Pancreas (tissue), 10 donors: ENCODE results near the gene AFF1. TPM values are rescaled to one million over a fixed set of nuclear protein-coding genes. Genes with fewer than 3 reads are reported as not detected.

Source experiments
- ATAC-seq, 4 donors: fragments of 200-7000 bp; cut with Tn5 transposase; one replicate each; pipeline versions ENCODE4 v1.8.0 to v1.9.1; 2020; ENCODE audit warnings: mild to moderate bottlenecking in 4 of 4, moderate library complexity in 4 of 4
- DNase-seq, 6 donors: peaks; one replicate each; pipeline ENCODE4 v3.0.0-alpha.2; 2020
- FAIRE-seq: peaks from 2 replicates; lab custom pipeline; 2012; peaks lifted over from hg19 to GRCh38; lab: Jason Lieb, UNC
- H3K27ac ChIP-seq, 4 donors: fragments of 200-600 bp; sonication (generic); 1 replicate in 3 of 4; 2 replicates in 1 of 4; pipeline versions ENCODE4 v1.5.0 to v1.8.0; 2020
- H3K27me3 ChIP-seq, 4 donors: fragments of 200-600 bp; one replicate each; pipeline ENCODE4 v1.8.0; 2021
- H3K36me3 ChIP-seq, 3 donors: fragments of 200-600 bp; sonication (generic) in 1 of 3; one replicate each; pipeline versions ENCODE4 v1.5.0 to v1.8.0; 2020 to 2021
- H3K4me1 ChIP-seq, 3 donors: fragments of 200-600 bp; one replicate each; pipeline ENCODE4 v1.8.0; 2021
- H3K4me3 ChIP-seq, 4 donors: fragments of 200-600 bp; sonication (generic) in 2 of 4; one replicate each; pipeline versions ENCODE4 v1.5.0 to v1.8.0; 2020 to 2021
- H3K9me3 ChIP-seq, 4 donors: fragments of 200-600 bp; one replicate each; pipeline ENCODE4 v1.8.0; 2021
- CTCF ChIP-seq, 4 donors: fragments of 200-600 bp; sonication (generic) in 3 of 4; IDR thresholded peaks; one replicate each; pipeline versions ENCODE4 v1.5.0 to v1.8.0; 2021; ENCODE audit warnings: antibody characterized with exemption in 4 of 4
- WGBS, 2 donors: extraction: QIAGEN DNeasy Blood & Tissue Kit; methylation state at CpG; one replicate each; pipeline ENCODE4 v1.1.7; 2013; 5-methylcytosine and 5-hydroxymethylcytosine counted together
- intact Hi-C, 3 donors: fragments of 100-400 bp; cut with DNase I; formaldehyde crosslinking; loops; one replicate each; pipeline versions ENCODE4 v1.11.1 to v1.14.2; 2022
- polyA plus RNA-seq, 2 donors: library from polyadenylated mRNA; stranded (reverse); fragments of 200-250 nt; gene quantifications; one replicate each; pipeline ENCODE4 v1.2.3, GENCODE V29; 2013
- total RNA-seq, 6 donors: library from RNA; stranded (reverse); fragmentation: NEBNext Ultra II Directional in 4 of 6; extraction: Animal tissue kit (Norgen Biotek cat#: 25700) in 4 of 6; gene quantifications; one replicate each; pipeline versions ENCODE4 v1.2.1 to v1.2.4, GENCODE V29; 2021 to 2023
- donor health status: healthy with polysubstance abuse.
- donor health status: DM: no; HTN: no; CAD: no; lungs with moderate emphysema.
- donor health status: DM: no; HTN: no; CAD: no.
- donor health status: control.
- donor health status: control.
- donor health status: Bipolar disorder and iron deficiency.
- donor health status: DM: yes; HTN: yes; CAD: no.
- donor health status: DM: no; HTN: no; CAD: no.
- donor health status: DM: no; HTN: no; CAD: no.
- donor health status: DM: yes; HTN: yes; CAD: no.

Gene AFF1
- total and polyA plus RNA-seq, 8 donors, result 11.8 to 62.0 (median 40.4) TPM

GRCh38 chr4:86963697-86964096 is 28.9 kb downstream of the AFF1 start:
- H3K36me3 ChIP-seq, result no peaks in the 10 kb centered on the region
- no peaks in the 10 kb centered on the region for H3K27me3 ChIP-seq
- DNase-seq (no peak), ATAC-seq (peak in 1 of 4 donors; percentile 22), FAIRE-seq (no peak)
- 83 to 90% methylated on average over 2 of the region's 2 CpGs for WGBS, 2 donors
- H3K4me3 ChIP-seq, result no peak overlapping the region
- intact Hi-C loops, result no loop called here
- H3K4me1 ChIP-seq, result peaks cover 12 to 37% (median 29%) of the 10 kb centered on the region in 3 donors
- no peak for TF ChIP-seq CTCF (IDR thresholded peaks at IDR 0.05)
- H3K27ac ChIP-seq, result no peak overlapping the region
- H3K9me3 ChIP-seq, result no peaks in the 10 kb centered on the region

- TF ChIP-seq CTCF (IDR thresholded peaks at IDR 0.05), result no peak
- ATAC-seq, result no peak
- no peak for DNase-seq
- intact Hi-C loops, result no loop called here
- WGBS, 2 donors, result 55 to 68% methylated on average over 3 of the region's 3 CpGs
- Histone ChIP-seq H3K4me1 (peaks cover 7 to 27% (median 18%) of the 10 kb centered on the region in 3 donors), H3K4me3 (no peak overlapping the region), H3K9me3 (no peaks in the 10 kb centered on the region), H3K36me3 (no peaks in the 10 kb centered on the region), H3K27me3 (no peaks in the 10 kb centered on the region), H3K27ac (no peak overlapping the region)
- FAIRE-seq, result no peak
These were observed 30.5 kb downstream of the AFF1 start for GRCh38 chr4:86965019-86965976.

GRCh38 chr4:86967073-86967472 is 32.3 kb downstream of the AFF1 start:
- 90 to 91% methylated on average over 2 of the region's 2 CpGs for WGBS, 2 donors
- no peak for FAIRE-seq

GRCh38 chr4:86967798-86968197 is 33.0 kb downstream of the AFF1 start:
- H3K4me1 ChIP-seq, result peaks cover 22 to 32% (median 23%) of the 10 kb centered on the region in 3 donors
- intact Hi-C loops, result no loop called here
- ATAC-seq (peak in 1 of 4 donors; percentile 33), FAIRE-seq (no peak), DNase-seq (no peak)
- no peak for TF ChIP-seq CTCF (IDR thresholded peaks at IDR 0.05)
- no peaks in the 10 kb centered on the region for H3K9me3 ChIP-seq
- no peaks in the 10 kb centered on the region for H3K36me3 ChIP-seq
- WGBS, 2 donors, result 93 to 94% methylated on average over 2 of the region's 2 CpGs
- no peak overlapping the region for H3K4me3 ChIP-seq
- no peak overlapping the region for H3K27ac ChIP-seq
- no peaks in the 10 kb centered on the region for H3K27me3 ChIP-seq

More at GRCh38 chr4:86967073-86967472, 32.3 kb downstream of the AFF1 start:
- no peak for TF ChIP-seq CTCF (IDR thresholded peaks at IDR 0.05)
- H3K9me3 ChIP-seq, result no peaks in the 10 kb centered on the region
- H3K36me3 ChIP-seq, result no peaks in the 10 kb centered on the region
- H3K27me3 ChIP-seq, result no peaks in the 10 kb centered on the region
- no peak overlapping the region for H3K27ac ChIP-seq
- no peak for DNase-seq
- peaks cover 17 to 25% (median 18%) of the 10 kb centered on the region in 3 donors for H3K4me1 ChIP-seq
- no peak for ATAC-seq
- H3K4me3 ChIP-seq, result no peak overlapping the region
- intact Hi-C loops, result no loop called here

- DNase-seq (no peak), ATAC-seq (no peak), FAIRE-seq (no peak)
- intact Hi-C loops, result no loop called here
- H3K4me3 ChIP-seq, result no peak overlapping the region
- H3K4me1 ChIP-seq, result peaks cover 27 to 39% (median 31%) of the 10 kb centered on the region in 3 donors
- no peak for TF ChIP-seq CTCF (IDR thresholded peaks at IDR 0.05)
- no peaks in the 10 kb centered on the region for H3K9me3 ChIP-seq
- H3K27me3 ChIP-seq, result no peaks in the 10 kb centered on the region
- H3K27ac ChIP-seq, result no peak overlapping the region
- 80 to 91% methylated on average over 2 of the region's 2 CpGs for WGBS, 2 donors
- no peaks in the 10 kb centered on the region for H3K36me3 ChIP-seq
These were observed 33.7 kb downstream of the AFF1 start for GRCh38 chr4:86968547-86968946.
